GM10266 (cell line): Measurements from ENCODE around the gene CD7.
A peak's percentile ranks its signal among the peaks of the same experiment; 100 is the strongest.

ENCODE experiments used
- DNase-seq: peaks from one replicate; pipeline ENCODE4 v3.0.0; 2012; ENCODE audit errors: extremely low spot score
- TF ChIP-seq, protein P1 (sequence below): IDR thresholded peaks from 2 replicates; pipeline ENCODE4 v1.5.1; 2012; ENCODE audit warnings: mild to moderate bottlenecking, low read depth; ENCODE audit not compliant: control insufficient read depth, insufficient read depth; ENCODE audit errors: missing control alignments

CD7 gene

DNA sequence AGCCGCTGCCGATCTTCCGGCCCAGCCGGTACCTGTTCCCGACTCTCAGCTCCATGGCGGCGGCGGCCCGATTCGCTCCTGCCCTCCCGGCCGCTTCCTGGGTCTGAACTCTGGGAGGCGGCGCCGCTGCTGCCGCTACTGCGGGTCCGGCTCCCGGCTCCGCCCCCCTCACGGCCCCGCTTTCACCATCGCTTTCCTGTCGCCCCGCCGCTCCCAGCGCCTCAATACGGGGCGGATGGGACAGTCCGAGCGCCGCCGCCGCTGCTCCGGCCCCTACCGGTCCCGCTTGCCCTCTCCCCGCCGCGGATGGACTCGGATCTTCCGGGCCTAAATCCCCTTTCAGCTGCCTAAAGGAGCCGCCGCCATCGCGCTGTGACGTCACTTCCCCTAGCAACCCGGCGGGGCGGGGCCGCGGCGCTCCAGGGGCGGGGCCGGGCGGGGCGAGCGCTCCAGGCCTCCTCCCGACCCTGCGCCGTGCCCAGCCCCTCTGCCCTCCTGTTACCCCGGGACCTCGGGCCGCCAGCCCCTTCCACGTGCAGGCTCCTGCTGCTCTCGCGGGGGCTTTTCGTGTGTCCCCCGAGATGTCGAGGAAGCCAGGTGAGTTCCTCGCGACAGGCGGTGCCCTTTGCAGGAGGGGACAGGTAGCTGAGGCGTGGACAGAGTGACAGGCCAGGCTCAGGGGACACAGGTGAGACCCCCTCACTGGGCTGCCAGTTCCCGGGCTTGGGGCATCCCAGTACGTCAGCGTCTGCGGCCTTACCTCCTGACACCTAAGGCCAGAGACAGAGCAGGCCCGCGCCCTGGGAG is 43.9 kb downstream of the CD7 start, which contains the start of gene CSNK1D:
CSNK1D (minus strand) TSS at position 374 of the 807 bp plus-strand sequence; CDS start at position 55, 319 bp downstream.
- DNase-seq = peak; percentile 98
- TF ChIP-seq, protein P1, sequence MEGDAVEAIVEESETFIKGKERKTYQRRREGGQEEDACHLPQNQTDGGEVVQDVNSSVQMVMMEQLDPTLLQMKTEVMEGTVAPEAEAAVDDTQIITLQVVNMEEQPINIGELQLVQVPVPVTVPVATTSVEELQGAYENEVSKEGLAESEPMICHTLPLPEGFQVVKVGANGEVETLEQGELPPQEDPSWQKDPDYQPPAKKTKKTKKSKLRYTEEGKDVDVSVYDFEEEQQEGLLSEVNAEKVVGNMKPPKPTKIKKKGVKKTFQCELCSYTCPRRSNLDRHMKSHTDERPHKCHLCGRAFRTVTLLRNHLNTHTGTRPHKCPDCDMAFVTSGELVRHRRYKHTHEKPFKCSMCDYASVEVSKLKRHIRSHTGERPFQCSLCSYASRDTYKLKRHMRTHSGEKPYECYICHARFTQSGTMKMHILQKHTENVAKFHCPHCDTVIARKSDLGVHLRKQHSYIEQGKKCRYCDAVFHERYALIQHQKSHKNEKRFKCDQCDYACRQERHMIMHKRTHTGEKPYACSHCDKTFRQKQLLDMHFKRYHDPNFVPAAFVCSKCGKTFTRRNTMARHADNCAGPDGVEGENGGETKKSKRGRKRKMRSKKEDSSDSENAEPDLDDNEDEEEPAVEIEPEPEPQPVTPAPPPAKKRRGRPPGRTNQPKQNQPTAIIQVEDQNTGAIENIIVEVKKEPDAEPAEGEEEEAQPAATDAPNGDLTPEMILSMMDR = no peak

DNA sequence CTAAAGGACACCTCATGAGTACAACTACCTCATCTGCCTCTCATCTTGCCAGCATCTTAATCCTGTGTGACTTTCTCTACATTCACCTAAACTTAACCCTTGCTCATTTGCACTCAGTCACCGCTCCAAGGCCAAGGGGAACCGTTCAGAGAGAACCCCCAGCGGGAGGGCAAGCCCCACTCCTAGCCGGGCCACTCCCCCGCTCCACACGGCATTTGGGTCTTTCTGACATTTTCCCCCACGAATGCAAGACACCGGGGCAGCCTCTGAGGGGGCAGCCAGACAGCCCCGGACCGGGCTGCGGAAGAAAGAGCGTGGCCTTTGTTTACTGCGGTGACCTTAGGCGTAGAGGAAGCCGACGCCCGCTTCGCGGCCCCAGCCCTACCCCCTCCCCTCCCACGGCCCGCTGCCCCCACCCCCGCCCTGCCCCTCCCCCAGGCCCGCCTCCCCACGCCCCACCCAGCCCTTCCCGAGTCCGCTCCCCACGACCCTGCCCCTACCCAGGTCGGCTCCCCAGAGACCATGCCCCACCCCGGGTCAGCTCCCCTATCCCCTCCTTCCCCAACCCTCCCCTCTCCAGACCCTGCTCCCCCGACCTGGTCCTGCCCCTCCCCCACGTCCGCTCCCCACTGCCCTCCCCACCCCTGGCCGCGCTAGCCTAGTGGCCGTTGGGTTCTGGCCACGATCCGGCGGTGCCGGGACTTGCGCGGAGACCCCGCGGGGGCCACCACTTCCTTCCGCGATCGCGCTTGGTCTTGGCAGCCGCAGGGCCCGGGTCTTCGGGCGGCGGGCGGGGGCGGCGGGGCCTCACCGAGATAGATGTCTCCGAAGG is 44.7 kb downstream of the CD7 start:
- peak; percentile 69 for DNase-seq
- TF ChIP-seq, protein P1 = no peak

DNA sequence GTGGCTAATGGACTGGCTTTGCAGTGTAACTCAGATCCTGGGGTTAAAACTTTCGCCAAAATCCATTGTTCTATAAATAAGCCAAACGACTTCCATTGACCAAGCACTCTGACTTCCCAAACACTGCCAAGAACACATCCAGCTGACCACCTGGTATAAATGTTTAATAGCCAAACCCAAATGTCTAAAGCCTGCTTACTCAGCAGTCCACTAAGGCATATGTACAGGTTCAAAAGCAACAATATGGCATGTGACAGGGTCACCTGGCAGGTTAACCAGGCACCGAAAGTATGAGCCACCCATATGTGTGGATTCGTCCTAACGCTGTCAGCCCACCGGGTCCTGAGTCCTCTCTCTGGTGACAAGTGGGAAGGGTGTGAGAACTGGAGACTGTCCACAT is 46.0 kb downstream of the CD7 start:
- DNase-seq = no peak
- TF ChIP-seq, protein P1 = no peak

DNA sequence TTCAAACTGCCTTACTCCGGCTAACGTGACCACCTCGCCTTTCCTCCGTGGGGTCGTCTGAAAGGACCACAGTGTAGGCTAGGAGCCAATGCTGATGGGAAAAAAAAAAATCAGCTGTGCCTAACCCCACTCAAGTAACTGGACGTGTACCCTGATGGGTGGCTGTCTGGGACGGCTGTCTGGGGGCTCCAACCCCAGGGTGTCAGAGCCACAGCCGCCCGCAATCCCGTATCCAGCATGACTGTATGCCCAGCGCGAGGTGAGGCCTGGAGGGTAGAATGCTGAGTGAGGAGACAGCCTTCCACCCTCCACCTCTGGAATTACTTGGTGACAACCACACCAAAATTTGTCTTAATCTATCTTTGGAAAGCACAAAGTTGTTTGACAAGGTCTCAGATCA is 46.8 kb downstream of the CD7 start:
- TF ChIP-seq, protein P1 = no peak
- no peak for DNase-seq

DNA sequence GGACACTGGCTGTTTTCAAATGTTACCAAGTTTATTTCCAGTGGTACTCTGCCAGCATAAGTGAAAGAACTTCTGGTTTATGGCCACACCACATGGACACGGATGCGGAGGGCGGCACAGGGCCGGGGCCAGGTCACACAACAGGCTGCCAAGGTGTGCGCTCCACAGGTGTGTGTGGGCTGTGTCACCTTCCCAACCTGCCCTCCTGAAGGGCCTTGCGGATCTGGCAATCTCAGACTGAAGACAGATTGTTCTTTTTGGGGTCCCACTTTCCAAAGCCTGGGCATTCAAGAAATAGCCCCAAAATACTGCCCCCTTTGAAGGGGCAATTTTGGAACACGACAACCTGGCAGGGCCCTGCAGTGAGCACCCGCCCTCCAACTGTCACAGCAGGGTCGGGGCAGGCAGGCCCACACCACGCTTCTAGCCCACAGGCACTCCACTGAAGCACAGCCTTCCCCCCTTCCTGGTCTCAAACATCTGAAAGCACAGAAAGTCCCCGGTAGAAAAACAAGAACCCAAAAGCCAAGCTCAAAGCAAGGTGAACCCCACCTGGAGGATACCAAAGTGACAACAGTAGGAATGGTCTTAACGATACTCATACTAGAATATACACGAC is 47.4 kb downstream of the CD7 start:
- no peak for DNase-seq
- TF ChIP-seq, protein P1 = no peak

DNA sequence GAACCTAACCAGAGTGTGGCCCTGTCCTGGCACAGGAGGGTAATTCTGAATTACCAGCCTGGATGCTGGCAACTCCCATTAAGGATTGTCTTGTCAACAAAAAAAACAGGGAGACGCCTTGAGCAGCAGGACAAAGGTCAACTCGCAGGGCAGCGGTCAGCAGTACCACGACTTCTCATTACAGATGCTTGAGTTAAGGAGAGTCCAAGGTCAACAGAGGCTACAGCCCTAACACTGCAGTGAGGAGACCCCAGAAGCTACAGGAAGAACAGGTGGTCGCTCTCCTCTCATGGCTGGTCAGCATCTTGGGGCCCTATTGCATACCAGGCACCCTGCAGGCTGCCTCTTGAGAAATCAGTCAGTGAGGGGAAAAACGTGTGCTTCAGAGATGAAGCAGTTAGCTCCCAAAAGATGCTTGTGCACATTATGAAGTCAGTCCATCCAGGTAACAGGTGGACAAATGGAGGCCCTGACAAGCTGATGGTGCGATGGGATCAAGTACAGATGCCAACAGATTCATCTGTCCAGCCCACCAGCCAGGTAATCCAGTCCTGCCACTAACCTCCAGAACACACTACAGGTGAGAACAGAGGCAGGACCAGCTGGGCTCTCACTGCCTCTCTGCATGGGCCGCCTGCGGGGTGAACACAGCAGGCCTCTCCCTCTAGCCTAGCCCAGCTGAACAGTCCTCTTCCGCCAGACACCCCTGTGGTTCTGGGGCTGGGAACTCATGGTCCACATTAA is 48.1 kb downstream of the CD7 start:
- TF ChIP-seq, protein P1 = no peak
- DNase-seq = no peak
